Activated T-cell treated with anti-CD3 and anti-CD28 coated beads, Interleukin-2, amount 50 U/mL, for 72 hours (primary cell): ENCODE data around the gene SRC. TPM values are rescaled to one million over a fixed set of nuclear protein-coding genes. Genes with fewer than 3 reads are reported as not detected.

Experiments
- ATAC-seq, 2 donors: fragments of 150-1000 bp; cut with Tn5 transposase; replicated peaks in 1 of 2; 2 replicates each; pipeline ENCODE4 v1.10.0; 2021; ENCODE audit warnings: moderate library complexity in 2 of 2, mild to moderate bottlenecking in 1 of 2
- DNase-seq, 2 donors: peaks; one replicate each; pipeline ENCODE4 v3.0.0; 2021 to 2022; ENCODE audit warnings: mixed read lengths in 1 of 2
- H3K27ac Mint-ChIP-seq: one replicate; pipeline ENCODE4 v1.8.0; 2022; ENCODE audit warnings: mild to moderate bottlenecking, moderate library complexity, mixed read lengths
- H3K27me3 Mint-ChIP-seq: one replicate; pipeline ENCODE4 v1.8.0; 2022; ENCODE audit warnings: low read depth, mixed read lengths
- H3K36me3 Mint-ChIP-seq, 2 donors: one replicate each; pipeline ENCODE4 v1.8.0; 2022; ENCODE audit warnings: mixed read lengths in 2 of 2, mild to moderate bottlenecking in 1 of 2; ENCODE audit not compliant: insufficient read depth in 2 of 2
- H3K4me1 Mint-ChIP-seq: one replicate; pipeline ENCODE4 v1.8.0; 2022; ENCODE audit warnings: low read depth, mixed read lengths
- H3K4me3 Mint-ChIP-seq, 2 donors: one replicate each; pipeline ENCODE4 v1.8.0; 2022; ENCODE audit warnings: mild to moderate bottlenecking in 2 of 2, mixed read lengths in 2 of 2, moderate library complexity in 2 of 2
- H3K9me3 Mint-ChIP-seq, 2 donors: one replicate each; pipeline ENCODE4 v1.8.0; 2022; ENCODE audit warnings: mixed read lengths in 2 of 2
- total RNA-seq, 2 donors: library from RNA; stranded (reverse); gene quantifications; one replicate each; pipeline ENCODE4 v1.2.3, GENCODE V29; 2022

The SRC gene
- total RNA-seq: 1 to 10 TPM; 5.1 to 6.2 TPM

DNA sequence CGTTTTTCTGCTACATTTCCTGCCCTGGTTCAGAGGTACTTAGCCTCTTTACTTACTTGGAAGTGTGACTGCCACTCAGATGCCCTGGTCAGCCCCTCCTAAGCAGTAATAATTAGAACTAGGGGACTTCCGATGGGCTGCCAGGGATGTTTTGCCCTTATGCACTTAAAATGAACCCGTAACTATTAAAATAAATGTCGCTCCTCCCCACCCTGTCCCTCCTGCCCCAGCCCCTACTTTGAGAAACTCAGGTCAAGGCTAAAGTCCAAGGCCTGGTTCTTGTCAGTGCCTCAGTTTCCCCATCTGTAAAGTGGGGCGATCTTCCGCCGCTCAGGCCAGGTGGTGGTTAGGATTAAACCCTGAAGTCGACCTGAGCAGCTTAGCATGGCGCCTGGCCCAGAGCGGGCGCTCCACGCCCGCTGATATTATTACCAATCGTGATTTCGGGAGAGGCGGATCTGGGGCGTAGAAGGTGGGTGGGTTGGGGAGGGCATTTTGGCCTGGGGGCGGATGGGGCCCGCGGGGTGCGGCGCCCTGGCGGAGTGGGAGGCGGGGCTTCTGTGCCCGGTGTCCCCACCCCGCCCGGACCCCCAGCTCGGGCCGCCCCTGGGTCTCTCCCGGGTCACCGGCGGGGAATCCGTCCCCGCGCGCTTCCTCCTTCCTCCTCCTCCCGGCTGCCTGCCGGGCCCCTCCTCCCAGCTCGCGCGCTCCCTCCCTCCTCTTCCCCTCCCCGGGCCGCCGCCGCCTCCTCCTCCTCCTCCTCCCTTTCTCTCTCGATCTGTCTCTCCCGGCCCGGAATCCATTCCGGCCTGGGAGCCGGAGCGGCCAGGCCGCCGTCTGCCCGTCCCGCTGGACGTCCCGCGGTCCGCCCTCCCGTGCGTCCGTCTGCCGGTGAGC lies at the start of gene SRC:
TSS of gene SRC (plus strand) at position 802 of the 897 bp plus-strand sequence. CDS start 38,014 bp downstream, outside the sequence.
- H3K4me3 Mint-ChIP-seq: peak within 1 kb of the TSS; percentile 69 to 72

GRCh38 chr20:37296371-37296770 lies 49.6 kb upstream of the SRC start:
- Mint-ChIP-seq H3K9me3 (peaks cover 0 to 3% of the 10 kb centered on the region in 2 donors), H3K4me1 (peaks cover 50% of the 10 kb centered on the region)

More for the DNA sequence above, at the start of gene SRC:
- Mint-ChIP-seq H3K36me3 (no peaks in the 10 kb centered on the region), H3K27ac (no peak within 1 kb of the TSS), H3K4me1 (peaks cover 21% of the 10 kb centered on the region), H3K9me3 (peaks cover 0 to under 1% of the 10 kb centered on the region in 2 donors), H3K27me3 (no peaks in the 10 kb centered on the region)
- ATAC-seq (peak; percentile 56 to 73), DNase-seq (peak; percentile 55 to 58)

GRCh38 chr20:37297066-37297736 lies 48.7 kb upstream of the SRC start:
- Mint-ChIP-seq H3K36me3 (peaks cover 11 to 25% of the 10 kb centered on the region in 2 donors), H3K4me3 (no peak overlapping the region), H3K4me1 (peaks cover 44% of the 10 kb centered on the region), H3K27me3 (no peaks in the 10 kb centered on the region), H3K27ac (no peak overlapping the region), H3K9me3 (peaks cover 0 to 3% of the 10 kb centered on the region in 2 donors)
- DNase-seq (no peak), ATAC-seq (no peak)

More at GRCh38 chr20:37296371-37296770, 49.6 kb upstream of the SRC start:
- H3K4me3 Mint-ChIP-seq: no peak overlapping the region
- DNase-seq: no peak
- H3K36me3 Mint-ChIP-seq: peaks cover 11 to 26% of the 10 kb centered on the region in 2 donors
- no peak for ATAC-seq
- H3K27ac Mint-ChIP-seq: no peak overlapping the region
- H3K27me3 Mint-ChIP-seq: no peaks in the 10 kb centered on the region

DNA sequence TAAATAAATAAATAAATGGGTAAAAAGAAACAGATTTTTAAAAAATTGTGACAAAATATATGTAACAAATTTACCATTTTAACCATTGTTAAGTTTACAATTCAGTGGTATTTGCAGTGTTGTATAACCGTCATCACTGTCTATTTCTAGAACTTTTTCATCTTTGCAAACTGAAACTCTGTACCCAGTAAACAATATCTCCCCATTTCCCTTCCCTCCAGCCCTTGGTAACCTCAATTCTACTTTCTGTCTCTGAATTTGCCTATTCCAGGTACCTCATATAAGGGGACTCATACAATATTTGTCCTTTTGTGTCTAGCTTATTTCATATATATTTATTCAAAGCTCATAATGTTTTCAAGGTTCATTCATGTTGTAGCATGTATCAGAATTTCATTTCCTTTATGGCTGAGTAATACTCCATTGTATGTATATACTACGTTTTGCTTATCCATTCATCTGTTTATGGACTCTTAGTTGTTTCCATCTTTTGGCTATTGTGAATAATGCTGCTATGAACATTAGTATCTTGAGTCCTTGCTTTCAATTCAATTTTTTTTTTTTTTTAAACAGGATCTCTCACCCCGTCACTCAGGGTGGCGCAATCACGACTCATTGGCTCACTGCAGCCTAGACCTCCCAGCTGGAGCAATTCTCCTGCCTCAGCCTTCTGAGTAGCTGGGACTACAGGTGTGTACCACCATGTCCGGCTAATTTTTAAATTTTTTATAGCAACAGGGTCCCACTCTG lies 47.6 kb upstream of the SRC start:
- peaks cover 0 to 3% of the 10 kb centered on the region in 2 donors for H3K9me3 Mint-ChIP-seq
- ATAC-seq (no peak), DNase-seq (no peak)
- H3K4me3 Mint-ChIP-seq: no peak overlapping the region
- no peaks in the 10 kb centered on the region for H3K27me3 Mint-ChIP-seq
- H3K27ac Mint-ChIP-seq: no peak overlapping the region
- peaks cover 37% of the 10 kb centered on the region for H3K4me1 Mint-ChIP-seq
- peaks cover 7 to 18% of the 10 kb centered on the region in 2 donors for H3K36me3 Mint-ChIP-seq

DNA sequence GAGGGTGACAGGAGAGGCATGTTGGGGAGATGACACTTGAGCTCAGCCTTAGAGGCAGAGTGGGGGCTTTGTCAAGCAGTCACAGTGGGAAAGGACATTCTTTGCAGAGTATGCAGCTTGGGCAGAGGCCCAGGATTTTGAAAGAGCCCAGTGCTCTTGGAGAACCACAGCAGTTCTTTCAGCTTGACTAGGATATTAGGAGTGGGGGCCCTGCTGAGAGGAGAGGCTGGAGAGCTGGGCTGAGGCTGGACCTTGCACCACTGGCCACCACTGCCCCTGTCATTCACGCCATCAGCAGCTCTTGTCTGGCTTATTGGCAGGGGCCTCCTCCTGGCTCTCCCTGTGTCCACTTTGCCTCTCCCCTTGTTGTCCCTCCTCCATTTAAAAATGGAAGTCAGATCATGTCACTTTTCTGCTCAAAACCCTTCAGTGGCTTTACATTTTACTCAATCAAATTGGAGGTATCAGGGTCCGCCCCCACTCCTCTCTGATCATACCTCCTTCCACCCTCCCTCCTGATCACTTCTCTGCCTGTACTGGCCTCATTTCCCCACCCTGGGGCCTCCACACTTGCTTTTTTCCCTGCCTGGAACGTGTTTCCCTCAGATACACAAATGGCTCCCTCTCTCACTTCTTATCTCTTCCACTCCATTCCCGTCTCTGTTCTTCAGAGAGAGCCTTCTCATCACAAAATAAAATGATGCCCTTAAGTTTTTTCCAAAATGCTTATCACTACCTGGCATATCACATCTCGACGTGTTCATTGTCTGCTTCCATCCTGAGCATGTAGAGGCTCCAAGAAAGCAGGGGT lies 46.0 kb upstream of the SRC start:
- H3K27ac Mint-ChIP-seq: no peak overlapping the region
- no peaks in the 10 kb centered on the region for H3K27me3 Mint-ChIP-seq
- H3K36me3 Mint-ChIP-seq: peaks cover 6 to 14% of the 10 kb centered on the region in 2 donors
- H3K4me3 Mint-ChIP-seq: no peak overlapping the region
- DNase-seq (no peak), ATAC-seq (no peak)
- no peaks in the 10 kb centered on the region for H3K9me3 Mint-ChIP-seq
- H3K4me1 Mint-ChIP-seq: peaks cover 24% of the 10 kb centered on the region

- H3K27ac Mint-ChIP-seq: no peak overlapping the region
- no peak overlapping the region for H3K4me3 Mint-ChIP-seq
- no peaks in the 10 kb centered on the region for H3K27me3 Mint-ChIP-seq
- ATAC-seq (no peak), DNase-seq (no peak)
- H3K36me3 Mint-ChIP-seq: peaks cover 6 to 14% of the 10 kb centered on the region in 2 donors
- H3K9me3 Mint-ChIP-seq: no peaks in the 10 kb centered on the region
- peaks cover 12% of the 10 kb centered on the region for H3K4me1 Mint-ChIP-seq
These were observed 44.8 kb upstream of the SRC start for GRCh38 chr20:37301120-37301519.

DNA sequence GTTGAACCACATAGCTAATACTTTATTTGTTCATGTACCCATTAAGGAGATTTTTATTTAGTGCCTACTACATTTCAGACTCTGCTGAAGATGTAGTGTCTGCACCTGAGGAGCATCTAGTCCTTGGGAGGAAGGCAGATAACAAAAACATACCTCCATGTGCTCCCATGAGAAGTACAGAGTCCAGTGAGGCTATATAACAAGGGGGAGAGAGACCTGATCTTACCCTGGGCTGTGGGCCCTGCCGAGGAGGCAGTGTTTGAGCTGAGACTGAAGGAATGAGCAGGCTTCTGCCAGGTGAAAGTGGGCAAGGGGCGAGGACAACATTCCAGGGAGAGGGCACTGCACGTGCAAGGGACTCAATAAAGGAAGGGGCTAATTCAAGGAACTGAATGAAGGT lies 44.4 kb upstream of the SRC start:
- no peaks in the 10 kb centered on the region for H3K9me3 Mint-ChIP-seq
- peaks cover 6 to 14% of the 10 kb centered on the region in 2 donors for H3K36me3 Mint-ChIP-seq
- ATAC-seq (no peak), DNase-seq (no peak)
- peaks cover 7% of the 10 kb centered on the region for H3K4me1 Mint-ChIP-seq
- H3K27ac Mint-ChIP-seq: no peak overlapping the region
- H3K4me3 Mint-ChIP-seq: no peak overlapping the region
- H3K27me3 Mint-ChIP-seq: no peaks in the 10 kb centered on the region

GRCh38 chr20:37302981-37303380 lies 43.0 kb upstream of the SRC start:
- Mint-ChIP-seq H3K27ac (no peak overlapping the region), H3K9me3 (no peaks in the 10 kb centered on the region), H3K27me3 (no peaks in the 10 kb centered on the region), H3K4me1 (no peaks in the 10 kb centered on the region), H3K36me3 (peaks cover 6 to 14% of the 10 kb centered on the region in 2 donors), H3K4me3 (no peak overlapping the region)
- no peak for DNase-seq
- no peak for ATAC-seq

DNA sequence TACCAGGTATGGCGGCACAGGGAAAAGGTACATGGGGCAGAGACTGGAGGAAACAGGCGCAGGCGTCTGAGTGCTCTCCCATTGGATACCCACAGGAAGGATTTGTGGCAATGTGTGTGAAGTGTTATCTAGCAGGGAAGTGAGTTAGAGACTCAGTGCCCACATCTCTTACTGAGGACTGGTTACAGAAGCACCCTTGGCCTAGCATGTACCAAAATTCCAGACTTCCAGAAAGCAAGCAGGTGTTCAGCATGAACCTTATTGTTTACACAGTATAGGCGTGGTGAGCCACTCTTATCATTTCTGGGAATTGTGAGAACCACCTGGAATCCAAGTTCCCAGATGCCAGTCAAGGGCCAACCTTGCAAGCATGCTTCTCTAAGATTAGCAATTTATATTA lies 42.3 kb upstream of the SRC start:
- Mint-ChIP-seq H3K27me3 (no peaks in the 10 kb centered on the region), H3K4me3 (no peak overlapping the region), H3K36me3 (peaks cover 6 to 10% of the 10 kb centered on the region in 2 donors), H3K4me1 (peaks cover 5% of the 10 kb centered on the region), H3K9me3 (no peaks in the 10 kb centered on the region), H3K27ac (no peak overlapping the region)
- ATAC-seq (no peak), DNase-seq (no peak)

DNA sequence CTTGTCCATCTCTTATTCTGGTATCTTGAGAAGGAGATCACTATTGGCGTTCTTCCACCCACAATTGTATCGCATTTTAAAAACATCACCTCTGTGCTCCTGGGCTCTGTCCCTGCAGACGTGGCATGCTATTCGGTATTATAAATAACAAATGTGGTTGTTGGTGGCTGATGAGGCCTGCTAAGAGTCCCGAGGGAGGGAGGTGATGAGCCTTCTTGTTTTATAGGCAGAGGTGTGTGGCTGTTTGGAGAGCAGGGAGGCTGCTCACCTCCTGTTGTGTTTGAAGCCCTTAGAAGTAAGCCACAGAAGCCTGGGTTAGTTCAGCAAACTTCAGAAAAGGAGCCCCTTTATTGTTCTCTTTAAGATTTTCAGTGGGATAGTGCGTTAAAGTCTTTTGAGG lies 40.9 kb upstream of the SRC start:
- Mint-ChIP-seq H3K27ac (no peak overlapping the region), H3K4me1 (peaks cover 12% of the 10 kb centered on the region), H3K9me3 (no peaks in the 10 kb centered on the region), H3K27me3 (no peaks in the 10 kb centered on the region), H3K4me3 (no peak overlapping the region), H3K36me3 (peaks cover 6 to 7% of the 10 kb centered on the region in 2 donors)
- ATAC-seq (no peak), DNase-seq (no peak)

- DNase-seq: no peak
- Mint-ChIP-seq H3K27ac (no peak overlapping the region), H3K36me3 (peaks cover 3 to 5% of the 10 kb centered on the region in 2 donors)
These were observed 40.1 kb upstream of the SRC start for GRCh38 chr20:37305839-37306238.

More at GRCh38 chr20:37305839-37306238, 40.1 kb upstream of the SRC start:
- Mint-ChIP-seq H3K4me3 (no peak overlapping the region), H3K9me3 (no peaks in the 10 kb centered on the region), H3K27me3 (no peaks in the 10 kb centered on the region), H3K4me1 (peaks cover 12% of the 10 kb centered on the region)
- no peak for ATAC-seq
